ENCODE measurements around the gene OFD1. TPM values are rescaled to one million over a fixed set of nuclear protein-coding genes. Genes with fewer than 3 reads are reported as not detected.

OFD1 gene
- polyA plus RNA-seq, 1 experiment, result 14.1 TPM

GRCh38 chrX:13692771-13693231, 41.7 kb upstream of the OFD1 start:
- no peak overlapping the region for H3K4me3 ChIP-seq (ENCODE audit: low read depth, low read length)
- TF ChIP-seq, protein P1, sequence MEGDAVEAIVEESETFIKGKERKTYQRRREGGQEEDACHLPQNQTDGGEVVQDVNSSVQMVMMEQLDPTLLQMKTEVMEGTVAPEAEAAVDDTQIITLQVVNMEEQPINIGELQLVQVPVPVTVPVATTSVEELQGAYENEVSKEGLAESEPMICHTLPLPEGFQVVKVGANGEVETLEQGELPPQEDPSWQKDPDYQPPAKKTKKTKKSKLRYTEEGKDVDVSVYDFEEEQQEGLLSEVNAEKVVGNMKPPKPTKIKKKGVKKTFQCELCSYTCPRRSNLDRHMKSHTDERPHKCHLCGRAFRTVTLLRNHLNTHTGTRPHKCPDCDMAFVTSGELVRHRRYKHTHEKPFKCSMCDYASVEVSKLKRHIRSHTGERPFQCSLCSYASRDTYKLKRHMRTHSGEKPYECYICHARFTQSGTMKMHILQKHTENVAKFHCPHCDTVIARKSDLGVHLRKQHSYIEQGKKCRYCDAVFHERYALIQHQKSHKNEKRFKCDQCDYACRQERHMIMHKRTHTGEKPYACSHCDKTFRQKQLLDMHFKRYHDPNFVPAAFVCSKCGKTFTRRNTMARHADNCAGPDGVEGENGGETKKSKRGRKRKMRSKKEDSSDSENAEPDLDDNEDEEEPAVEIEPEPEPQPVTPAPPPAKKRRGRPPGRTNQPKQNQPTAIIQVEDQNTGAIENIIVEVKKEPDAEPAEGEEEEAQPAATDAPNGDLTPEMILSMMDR (IDR thresholded peaks at IDR 0.05; ENCODE audit: low read depth, low read length), result no peak
- CTCF ChIA-PET, result no interaction called here
- H3K27ac ChIP-seq (ENCODE audit: low read depth, low read length), result no peak overlapping the region
- POLR2A ChIA-PET, result no interaction called here
- no peak for DNase-seq (ENCODE audit: low read depth, low spot score)
- no peaks in the 10 kb centered on the region for H3K27me3 ChIP-seq (ENCODE audit: control insufficient read depth, insufficient read depth, low read length)
- no peaks in the 10 kb centered on the region for H3K9me3 ChIP-seq (ENCODE audit: control insufficient read depth, insufficient read depth, low read length)

GRCh38 chrX:13693341-13693961, 41.1 kb upstream of the OFD1 start:
- H3K9me3 ChIP-seq (ENCODE audit: control insufficient read depth, insufficient read depth, low read length), result no peaks in the 10 kb centered on the region
- H3K4me3 ChIP-seq (ENCODE audit: low read depth, low read length), result no peak overlapping the region
- ChIA-PET POLR2A (interaction anchor here (0.9 kb wide), 1 partner anchor 41 kb away, joined by 3 read pairs; the partner anchor contains the start of genes OFD1 and TRAPPC2), CTCF (no interaction called here)
- DNase-seq (ENCODE audit: low read depth, low spot score), result no peak
- H3K27me3 ChIP-seq (ENCODE audit: control insufficient read depth, insufficient read depth, low read length), result no peaks in the 10 kb centered on the region
- no peak overlapping the region for H3K27ac ChIP-seq (ENCODE audit: low read depth, low read length)
- TF ChIP-seq, protein P1 (IDR thresholded peaks at IDR 0.05; ENCODE audit: low read depth, low read length), result no peak

GRCh38 chrX:13694359-13694758, 40.2 kb upstream of the OFD1 start:
- ChIA-PET CTCF (interaction anchor here (1.6 kb wide), 1 partner anchor 188 kb away, joined by 5 read pairs; no protein-coding TSS in a partner anchor), POLR2A (no interaction called here)
- Histone ChIP-seq H3K4me3 (ENCODE audit: low read depth, low read length) (no peak overlapping the region), H3K9me3 (ENCODE audit: control insufficient read depth, insufficient read depth, low read length) (no peaks in the 10 kb centered on the region), H3K27ac (ENCODE audit: low read depth, low read length) (no peak overlapping the region), H3K27me3 (ENCODE audit: control insufficient read depth, insufficient read depth, low read length) (no peaks in the 10 kb centered on the region)
- TF ChIP-seq, protein P1 (IDR thresholded peaks at IDR 0.05; ENCODE audit: low read depth, low read length), result no peak
- no peak for DNase-seq (ENCODE audit: low read depth, low spot score)

GRCh38 chrX:13694983-13695382, 39.6 kb upstream of the OFD1 start:
- Histone ChIP-seq H3K4me3 (ENCODE audit: low read depth, low read length) (no peak overlapping the region), H3K27ac (ENCODE audit: low read depth, low read length) (no peak overlapping the region), H3K27me3 (ENCODE audit: control insufficient read depth, insufficient read depth, low read length) (no peaks in the 10 kb centered on the region), H3K9me3 (ENCODE audit: control insufficient read depth, insufficient read depth, low read length) (no peaks in the 10 kb centered on the region)
- DNase-seq (ENCODE audit: low read depth, low spot score), result no peak
- ChIA-PET POLR2A (no interaction called here), CTCF (interaction anchor here (1.6 kb wide), 1 partner anchor 188 kb away, joined by 5 read pairs; no protein-coding TSS in a partner anchor)
- TF ChIP-seq, protein P1 (IDR thresholded peaks at IDR 0.05; ENCODE audit: low read depth, low read length), result no peak

- POLR2A ChIA-PET, result no interaction called here
- CTCF ChIA-PET, result interaction anchor here (1.6 kb wide), 1 partner anchor 189 kb away, joined by 5 read pairs; no protein-coding TSS in a partner anchor
- Histone ChIP-seq H3K27me3 (ENCODE audit: control insufficient read depth, insufficient read depth, low read length) (no peaks in the 10 kb centered on the region), H3K9me3 (ENCODE audit: control insufficient read depth, insufficient read depth, low read length) (no peaks in the 10 kb centered on the region), H3K4me3 (ENCODE audit: low read depth, low read length) (no peak overlapping the region), H3K27ac (ENCODE audit: low read depth, low read length) (no peak overlapping the region)
- no peak for DNase-seq (ENCODE audit: low read depth, low spot score)
- TF ChIP-seq, protein P1 (IDR thresholded peaks at IDR 0.05; ENCODE audit: low read depth, low read length), result no peak
Observed at GRCh38 chrX:13695601-13696115, 38.9 kb upstream of the OFD1 start.

Data from AG04450 (cell line).